HG02885 (cell line): Measurements from ENCODE around the gene GNG8.

Experiments
- ATAC-seq: cut with Tn5 transposase; IDR thresholded peaks from one replicate; pipeline ENCODE4 v1.9.1; 2021; ENCODE audit warnings: mild to moderate bottlenecking; ENCODE audit not compliant: unreplicated experiment, poor library complexity

Gene GNG8

GRCh38 chr19:46621191-46622117 is 14.5 kb downstream of the GNG8 start:
- ATAC-seq, result no peak

- no peak for ATAC-seq
Observed at GRCh38 chr19:46620716-46621115, 15.3 kb downstream of the GNG8 start.

GRCh38 chr19:46620267-46620666 is 15.7 kb downstream of the GNG8 start:
- no peak for ATAC-seq

GRCh38 chr19:46618670-46619231 is 17.3 kb downstream of the GNG8 start:
- ATAC-seq, result no peak

- no peak for ATAC-seq
Observed at GRCh38 chr19:46617601-46618000, 18.4 kb downstream of the GNG8 start.

- ATAC-seq, result no peak
Observed at GRCh38 chr19:46616631-46617322, 19.2 kb downstream of the GNG8 start.

GRCh38 chr19:46615966-46616365 is 20.0 kb downstream of the GNG8 start:
- no peak for ATAC-seq

- peak; percentile 48 for ATAC-seq
Observed at GRCh38 chr19:46614114-46614722, 21.8 kb downstream of the GNG8 start.

- ATAC-seq, result no peak
Observed at GRCh38 chr19:46613525-46613924, 22.5 kb downstream of the GNG8 start.

GRCh38 chr19:46611776-46612175 is 24.2 kb downstream of the GNG8 start:
- no peak for ATAC-seq

GRCh38 chr19:46610851-46611770 is 24.9 kb downstream of the GNG8 start:
- no peak for ATAC-seq

GRCh38 chr19:46610413-46610775 is 25.6 kb downstream of the GNG8 start:
- ATAC-seq, result no peak

- ATAC-seq, result no peak
Observed at GRCh38 chr19:46609511-46610412, 26.2 kb downstream of the GNG8 start.

- no peak for ATAC-seq
Observed at GRCh38 chr19:46608581-46609345, 27.2 kb downstream of the GNG8 start.

- ATAC-seq, result no peak
Observed at GRCh38 chr19:46608178-46608577, 27.8 kb downstream of the GNG8 start.

GRCh38 chr19:46607448-46607841 is 28.6 kb downstream of the GNG8 start:
- ATAC-seq, result no peak

GRCh38 chr19:46606681-46607447 is 29.1 kb downstream of the GNG8 start:
- no peak for ATAC-seq
